Activated T-cell treated with anti-CD3 and anti-CD28 coated beads, Interleukin-2, amount 50 U/mL, for 4 hours (primary cell): ENCODE results near the gene BLNK. TPM values are rescaled to one million over a fixed set of nuclear protein-coding genes. Genes with fewer than 3 reads are reported as not detected.

Experiments
- total RNA-seq, 3 donors: library from RNA; stranded (reverse); gene quantifications; one replicate each; pipeline ENCODE4 v1.2.1, GENCODE V29; 2021

The BLNK gene
- total RNA-seq, 3 donors from 2014 or later = 0.13 to 0.95 TPM; not detected in 1

Other genes with a start within 250 kb of the BLNK start
- 1 to 10 TPM; 8.9 to 9.6 (median 9.1) TPM for gene CCNJ, start 228.0 kb downstream of the BLNK start, total RNA-seq
- gene ZNF518A, start 141.3 kb downstream of the BLNK start, total RNA-seq = 10 to 100 TPM in 2 of 3 donors, 1 to 10 TPM in 1; 8.4 to 11.8 (median 10.6) TPM
- not detected for gene DNTT, start 32.9 kb upstream of the BLNK start, total RNA-seq
- gene OPALIN, start 87.4 kb upstream of the BLNK start, total RNA-seq = not detected
- not detected for gene TLL2, start 242.4 kb upstream of the BLNK start, total RNA-seq